Panc1 (cell line): Measurements from ENCODE around the gene NEIL1. TPM values are rescaled to one million over a fixed set of nuclear protein-coding genes. Genes with fewer than 3 reads are reported as not detected.
"Not testable (repeated sequence)": the region's sequence is repeated elsewhere in the genome, so short reads cannot be mapped to it uniquely, and the experiment has no call there.

Experiments
- ATAC-seq: fragments of 200-7000 bp; cut with Tn5 transposase; 2 replicates; pipeline ENCODE4 v1.9.1; 2020; ENCODE audit warnings: mild to moderate bottlenecking, moderate library complexity
- BruUV-seq: library from RNA; stranded (reverse); fragments of 400-500 nt; replicated peaks from 2 replicates; lab custom pipeline; 2021; lab: Mats Ljungman, UMichigan
- CTCF ChIA-PET: fragments of 300-600 bp; sonication (Branson Sonifier 250); formaldehyde crosslinking; loops from one replicate; lab custom pipeline; 2022; ENCODE audit warnings: antibody characterized with exemption; lab: Charles Lee
- POLR2A ChIA-PET: fragments of 300-600 bp; sonication (Branson Sonifier 250); formaldehyde crosslinking; loops from one replicate; lab custom pipeline; 2022; ENCODE audit warnings: antibody characterized with exemption; lab: Charles Lee
- DNase-seq: peaks from one replicate; pipeline ENCODE4 v3.0.0-alpha.2; 2010; ENCODE audit warnings: low read depth, low spot score
- H3K27ac ChIP-seq: 2 replicates; pipeline ENCODE4 v1.5.1; 2011; ENCODE audit warnings: mild to moderate bottlenecking, low read length, inconsistent platforms
- H3K27me3 ChIP-seq: fragments of 200-500 bp; sonication (Bioruptor generic); 2 replicates; pipeline ENCODE4 v1.6.0; 2014; ENCODE audit warnings: low read length, inconsistent platforms; ENCODE audit not compliant: control insufficient read depth, insufficient read depth
- H3K36me3 ChIP-seq: fragments of 200-500 bp; sonication (Bioruptor generic); 2 replicates; pipeline ENCODE4 v1.5.1; 2014; ENCODE audit warnings: inconsistent platforms, mild to moderate bottlenecking, low read length, moderate library complexity; ENCODE audit not compliant: control insufficient read depth, insufficient read depth
- H3K4me1 ChIP-seq: 2 replicates; pipeline ENCODE4 v1.5.1; 2011; ENCODE audit warnings: inconsistent platforms, mild to moderate bottlenecking, low read length, moderate library complexity; ENCODE audit not compliant: control insufficient read depth, insufficient read depth
- H3K4me3 ChIP-seq, 2 experiments: 2 replicates each; pipeline ENCODE4 v1.5.1; 2011 to 2012; ENCODE audit warnings: low read depth in 2 of 2, low read length in 2 of 2, mild to moderate bottlenecking in 2 of 2, inconsistent platforms in 1 of 2, moderate library complexity in 1 of 2
- H3K9me3 ChIP-seq: fragments of 200-500 bp; sonication (Bioruptor generic); 2 replicates; pipeline ENCODE4 v1.5.1; 2014; ENCODE audit warnings: low read depth, mild to moderate bottlenecking, inconsistent platforms, low read length, moderate library complexity; ENCODE audit not compliant: control insufficient read depth, insufficient read depth
- POLR2AphosphoS5 ChIP-seq: IDR thresholded peaks from 2 replicates; pipeline ENCODE4 v1.6.1; 2012; ENCODE audit warnings: mild to moderate bottlenecking, low read depth, low read length, moderate library complexity
- REST ChIP-seq, 2 experiments: IDR thresholded peaks; 2 replicates each; pipeline ENCODE4 v1.6.1; 2011 to 2012; ENCODE audit warnings: low read depth in 2 of 2, control low read depth in 1 of 2, low read length in 1 of 2, mild to moderate bottlenecking in 1 of 2, moderate library complexity in 1 of 2; ENCODE audit not compliant: insufficient read depth in 1 of 2
- SIN3A ChIP-seq: IDR thresholded peaks from 2 replicates; pipeline ENCODE4 v1.6.1; 2012; ENCODE audit warnings: low read depth, mild to moderate bottlenecking, low read length, moderate library complexity, borderline replicate concordance; ENCODE audit not compliant: insufficient read depth
- TCF7L2 ChIP-seq: IDR thresholded peaks from 2 replicates; pipeline ENCODE4 v1.6.1; 2011; ENCODE audit warnings: mild to moderate bottlenecking, low read depth, low read length, inconsistent platforms
- in situ Hi-C: cut with HindIII; loops from 2 replicates; pipeline ENCODE4 v1.10.0; 2016; ENCODE audit warnings: low sequenced_read_pairs, low pct_unique_long_range_greater_than_20kb
- intact Hi-C: fragments of 100-400 bp; cut with micrococcal nuclease; formaldehyde crosslinking; loops from one replicate; pipeline ENCODE4 v1.10.0; 2022; ENCODE audit not compliant: unreplicated experiment
- total RNA-seq: library from RNA; stranded (reverse); gene quantifications from one replicate; pipeline ENCODE4 v1.2.1, GENCODE V29; 2021; ENCODE audit not compliant: unreplicated experiment
- TF ChIP-seq, protein P1 (sequence below): fragments of 450-650 bp; IDR thresholded peaks from 2 replicates; pipeline ENCODE4 v1.5.1; 2017; ENCODE audit warnings: mild to moderate bottlenecking

The NEIL1 gene
- total RNA-seq, 1 experiment from 2014 or later: 3.4 TPM

GRCh38 chr15:75307778-75308390 is 39.0 kb upstream of the NEIL1 start (continued):
- TF ChIP-seq TCF7L2: no peak

DNA sequence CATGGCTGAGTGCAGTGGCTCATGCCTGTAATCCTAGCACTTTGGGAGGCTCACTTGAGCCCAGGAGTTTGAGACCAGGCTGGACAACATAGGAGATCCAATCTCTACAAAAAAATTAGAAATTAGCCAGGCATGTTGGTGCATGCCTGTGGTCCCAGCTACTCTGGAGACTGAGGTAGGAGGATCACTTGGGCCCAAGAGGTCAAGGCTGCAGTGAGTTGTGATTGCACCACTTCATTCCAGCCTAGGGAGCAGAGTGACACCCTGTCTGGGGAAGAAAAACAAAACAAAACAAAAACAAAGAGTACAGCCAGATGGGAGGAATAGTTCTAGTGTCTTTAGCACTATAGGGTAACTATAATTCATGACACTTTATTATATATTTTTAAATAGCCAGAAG is 37.1 kb upstream of the NEIL1 start:
- Histone ChIP-seq H3K4me3 (no peak overlapping the region), H3K9me3 (no peaks in the 10 kb centered on the region), H3K27ac (no peak overlapping the region), H3K36me3 (no peaks in the 10 kb centered on the region), H3K27me3 (peaks cover 3% of the 10 kb centered on the region; the same call in 1 of the 2 replicates), H3K4me1 (peaks cover 4% of the 10 kb centered on the region)
- TF ChIP-seq POLR2AphosphoS5 (no peak), REST (IDR thresholded peaks at IDR 0.05; ENCODE audit: insufficient read depth in 1 of 2, low read depth in 2 of 2, low read length in 1 of 2) (no peak), TCF7L2 (no peak), SIN3A (no peak)
- TF ChIP-seq, protein P1, sequence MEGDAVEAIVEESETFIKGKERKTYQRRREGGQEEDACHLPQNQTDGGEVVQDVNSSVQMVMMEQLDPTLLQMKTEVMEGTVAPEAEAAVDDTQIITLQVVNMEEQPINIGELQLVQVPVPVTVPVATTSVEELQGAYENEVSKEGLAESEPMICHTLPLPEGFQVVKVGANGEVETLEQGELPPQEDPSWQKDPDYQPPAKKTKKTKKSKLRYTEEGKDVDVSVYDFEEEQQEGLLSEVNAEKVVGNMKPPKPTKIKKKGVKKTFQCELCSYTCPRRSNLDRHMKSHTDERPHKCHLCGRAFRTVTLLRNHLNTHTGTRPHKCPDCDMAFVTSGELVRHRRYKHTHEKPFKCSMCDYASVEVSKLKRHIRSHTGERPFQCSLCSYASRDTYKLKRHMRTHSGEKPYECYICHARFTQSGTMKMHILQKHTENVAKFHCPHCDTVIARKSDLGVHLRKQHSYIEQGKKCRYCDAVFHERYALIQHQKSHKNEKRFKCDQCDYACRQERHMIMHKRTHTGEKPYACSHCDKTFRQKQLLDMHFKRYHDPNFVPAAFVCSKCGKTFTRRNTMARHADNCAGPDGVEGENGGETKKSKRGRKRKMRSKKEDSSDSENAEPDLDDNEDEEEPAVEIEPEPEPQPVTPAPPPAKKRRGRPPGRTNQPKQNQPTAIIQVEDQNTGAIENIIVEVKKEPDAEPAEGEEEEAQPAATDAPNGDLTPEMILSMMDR: no peak
- no TSS peak for BruUV-seq
- in situ Hi-C loops (no loop called here), intact Hi-C loops (loop anchor here (5.0 kb wide), 1 partner anchor 277 kb away; no protein-coding TSS in a partner anchor)
- ChIA-PET POLR2A (no interaction called here), CTCF (no interaction called here)
- ATAC-seq (no peak), DNase-seq (no peak)

DNA sequence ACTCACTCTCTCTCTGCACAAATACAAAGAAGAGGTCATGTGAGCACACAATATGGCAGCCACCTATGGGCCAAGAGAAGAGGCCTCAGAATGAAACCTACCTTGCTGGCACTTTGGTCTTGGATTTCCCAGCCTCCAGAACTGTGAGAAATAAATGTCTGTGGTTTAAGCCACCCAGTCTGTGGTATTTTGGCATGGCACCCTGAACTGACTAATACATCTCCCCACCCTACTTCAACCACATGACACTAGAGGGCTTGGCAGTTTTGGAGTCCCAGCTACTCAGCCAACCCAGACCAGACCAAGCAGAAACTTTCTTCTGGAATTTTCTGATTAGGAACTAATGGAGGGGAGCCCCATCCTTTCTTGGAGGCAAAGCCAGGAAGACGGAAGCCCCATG is 34.3 kb upstream of the NEIL1 start:
- POLR2A ChIA-PET, BruUV-seq, CTCF ChIA-PET: not testable (repeated sequence)

More for the DNA sequence above, 34.3 kb upstream of the NEIL1 start:
- ATAC-seq, H3K4me1 ChIP-seq, H3K27me3 ChIP-seq, H3K27ac ChIP-seq, H3K9me3 ChIP-seq, H3K4me3 ChIP-seq, H3K36me3 ChIP-seq, intact Hi-C loops, in situ Hi-C loops, DNase-seq: not testable (repeated sequence)
